HepG2 (cell line): ENCODE results near the gene MOK. TPM values are rescaled to one million over a fixed set of nuclear protein-coding genes. Genes with fewer than 3 reads are reported as not detected.
A peak's percentile ranks its signal among the peaks of the same experiment; 100 is the strongest.

Experiments used
- CENPT ChIP-seq: sonication (generic); formaldehyde crosslinking; IDR thresholded peaks from 2 replicates; pipeline ENCODE4 v1.8.0; 2022; ENCODE audit warnings: low read depth, mild to moderate bottlenecking, moderate library complexity, missing genetic modification reagents
- EEA1 ChIP-seq: sonication (generic); formaldehyde crosslinking; IDR thresholded peaks from 2 replicates; pipeline ENCODE4 v1.5.1; 2020; ENCODE audit warnings: mild to moderate bottlenecking, missing genetic modification reagents, borderline replicate concordance
- FOSL1 ChIP-seq: sonication (generic); formaldehyde crosslinking; IDR thresholded peaks from 2 replicates; pipeline ENCODE4 v1.9.0; 2021; ENCODE audit warnings: missing genetic modification reagents, borderline replicate concordance
- FUBP1 ChIP-seq: sonication (generic); formaldehyde crosslinking; IDR thresholded peaks from 2 replicates; pipeline ENCODE4 v1.5.1; 2020; ENCODE audit warnings: missing genetic modification reagents, mild to moderate bottlenecking, borderline replicate concordance
- GMEB2 ChIP-seq: IDR thresholded peaks from 2 replicates; pipeline ENCODE4 v1.6.1; 2016; ENCODE audit warnings: missing biosample characterization, missing genetic modification reagents, low read depth
- HOXA3 ChIP-seq: sonication (generic); formaldehyde crosslinking; IDR thresholded peaks from 2 replicates; pipeline ENCODE4 v1.5.0; 2020; ENCODE audit warnings: missing genetic modification reagents
- IRF1 ChIP-seq: sonication (generic); formaldehyde crosslinking; IDR thresholded peaks from 2 replicates; pipeline ENCODE4 v1.4.0; 2020; ENCODE audit warnings: low read depth, mild to moderate bottlenecking, missing genetic modification reagents
- MTA1 ChIP-seq: sonication (generic); formaldehyde crosslinking; IDR thresholded peaks from 2 replicates; pipeline ENCODE4 v1.4.0; 2020; ENCODE audit warnings: missing genetic modification reagents, mild to moderate bottlenecking, borderline replicate concordance
- NR2F6 ChIP-seq, 2 experiments: IDR thresholded peaks; 2 replicates each; pipeline ENCODE4 v1.6.1; 2016; ENCODE audit warnings: antibody characterized with exemption in 1 of 2, mild to moderate bottlenecking in 1 of 2
- PRDM10 ChIP-seq: sonication (generic); formaldehyde crosslinking; IDR thresholded peaks from 2 replicates; pipeline ENCODE4 v1.4.0; 2020; ENCODE audit warnings: low read depth, missing genetic modification reagents
- SALL1 ChIP-seq: sonication (generic); formaldehyde crosslinking; IDR thresholded peaks from 2 replicates; pipeline ENCODE4 v1.8.0; 2022; ENCODE audit warnings: mild to moderate bottlenecking, missing genetic modification reagents
- SAP130 ChIP-seq: IDR thresholded peaks from 2 replicates; pipeline ENCODE4 v1.6.1; 2016; ENCODE audit warnings: low read depth
- SOX5 ChIP-seq: IDR thresholded peaks from 2 replicates; pipeline ENCODE4 v1.6.1; 2016; ENCODE audit warnings: borderline replicate concordance
- TBX3 ChIP-seq: fragments of 450-650 bp; IDR thresholded peaks from 2 replicates; pipeline ENCODE4 v1.6.1; 2017; ENCODE audit warnings: antibody characterized with exemption, mild to moderate bottlenecking, inconsistent platforms, borderline replicate concordance
- U2AF1 ChIP-seq: fragments of 200-400 bp; formaldehyde crosslinking; optimal IDR thresholded peaks from 2 replicates; pipeline ENCODE3; 2017; ENCODE audit warnings: mild to moderate bottlenecking, low read depth, low read length
- ZBTB33 ChIP-seq: sonication (generic); formaldehyde crosslinking; IDR thresholded peaks from 2 replicates; pipeline ENCODE4 v1.4.0; 2020; ENCODE audit warnings: missing genetic modification reagents
- ZNF570 ChIP-seq: sonication (generic); formaldehyde crosslinking; IDR thresholded peaks from 2 replicates; pipeline ENCODE4 v1.4.0; 2020; ENCODE audit warnings: mild to moderate bottlenecking, missing genetic modification reagents, borderline replicate concordance
- ZNF616 ChIP-seq: sonication (generic); formaldehyde crosslinking; IDR thresholded peaks from 2 replicates; pipeline ENCODE4 v1.5.0; 2020; ENCODE audit warnings: low read depth, mild to moderate bottlenecking, missing genetic modification reagents
- ZNF777 ChIP-seq: sonication (generic); formaldehyde crosslinking; IDR thresholded peaks from 2 replicates; pipeline ENCODE4 v1.4.0; 2020; ENCODE audit warnings: missing genetic modification reagents
- ZZZ3 ChIP-seq: sonication (generic); formaldehyde crosslinking; IDR thresholded peaks from 2 replicates; pipeline ENCODE4 v1.4.0; 2020; ENCODE audit warnings: missing genetic modification reagents, mild to moderate bottlenecking, borderline replicate concordance
- polyA plus RNA-seq, 8 experiments: library from polyadenylated mRNA; depleted of rRNA in 3 of 8; stranded (reverse) in 7 of 8; unstranded in 1 of 8; fragments of >200 nt; fragmentation: Illumina TruSeq in 4 of 8; extraction: Trizol in 4 of 8; gene quantifications; 2 replicates each; pipeline versions ENCODE4 v1.2.1 to v1.2.3, GENCODE V29; 2011 to 2016; ENCODE audit warnings: low read depth in 4 of 8, missing spikeins in 1 of 8, mixed read lengths in 1 of 8; ENCODE audit not compliant: insufficient read depth in 1 of 8
- total RNA-seq, 5 experiments: library from RNA; depleted of rRNA; stranded (reverse); fragments of >200 nt; fragmentation: Illumina TruSeq; extraction: Trizol; gene quantifications; 2 replicates each; pipeline ENCODE4 v1.2.3, GENCODE V29; 2016; ENCODE audit warnings: low read depth in 1 of 5

The MOK gene
- total and polyA plus RNA-seq, 2 of the 13 experiments (the other 11 are each of a cell fraction or from before 2014, with no cell fraction given), result 15.3 to 16.9 TPM

GRCh38 chr14:102319351-102320032, 14.5 kb upstream of the MOK start, which contains the start of gene ZNF839 (continued):
- TF ChIP-seq U2AF1 (no peak), FOSL1 (CRISPR knock-in tag) (no peak), HOXA3 (CRISPR knock-in tag) (peak; percentile 94), CENPT (CRISPR knock-in tag) (no peak), ZNF570 (CRISPR knock-in tag) (no peak), GMEB2 (no peak), SAP130 (peak; percentile 71), ZZZ3 (CRISPR knock-in tag) (no peak), ZNF616 (CRISPR knock-in tag) (no peak), MTA1 (no peak), IRF1 (no peak), FUBP1 (CRISPR knock-in tag) (no peak), EEA1 (CRISPR knock-in tag) (no peak), SALL1 (peak; percentile 41), SOX5 (CRISPR knock-in tag) (no peak), ZBTB33 (peak; percentile 30; the same call in 1 of the 2 replicates), PRDM10 (CRISPR knock-in tag) (no peak), NR2F6 (IDR thresholded peaks at IDR 0.05) (no peak), NR2F6 (CRISPR knock-in tag; IDR thresholded peaks at IDR 0.05) (peak; percentile 21; the same call in 1 of the 2 replicates), TBX3 (no peak), ZNF777 (CRISPR knock-in tag) (no peak)
